ENCODE measurements around the gene BICDL1.
A peak's percentile ranks its signal among the peaks of the same experiment; 100 is the strongest.

BICDL1 gene

GRCh38 chr12:120101182-120101581 is 112.1 kb downstream of the BICDL1 start:
- peaks cover 28% of the 10 kb centered on the region for H3K36me3 Mint-ChIP-seq
- no peak overlapping the region for H3K27ac Mint-ChIP-seq

GRCh38 chr12:120101617-120102016 is 112.6 kb downstream of the BICDL1 start:
- ATAC-seq (ENCODE audit: low read depth) (no peak), DNase-seq (ENCODE audit: low spot score in 2 of 2) (no peak)
- Mint-ChIP-seq H3K4me3 (no peak overlapping the region), H3K9me3 (no peaks in the 10 kb centered on the region), H3K4me1 (peaks cover 11% of the 10 kb centered on the region), H3K36me3 (peaks cover 27% of the 10 kb centered on the region), H3K27me3 (no peaks in the 10 kb centered on the region), H3K27ac (no peak overlapping the region)

More at GRCh38 chr12:120101182-120101581, 112.1 kb downstream of the BICDL1 start:
- no peak for DNase-seq (ENCODE audit: low spot score in 2 of 2)
- Mint-ChIP-seq H3K9me3 (no peaks in the 10 kb centered on the region), H3K27me3 (no peaks in the 10 kb centered on the region), H3K4me1 (peaks cover 11% of the 10 kb centered on the region), H3K4me3 (no peak overlapping the region)
- ATAC-seq (ENCODE audit: low read depth): no peak

GRCh38 chr12:120102189-120103043 is 113.4 kb downstream of the BICDL1 start:
- H3K4me3 Mint-ChIP-seq: no peak overlapping the region
- no peak for DNase-seq (ENCODE audit: low spot score in 2 of 2)
- H3K27ac Mint-ChIP-seq: no peak overlapping the region
- peaks cover 27% of the 10 kb centered on the region for H3K36me3 Mint-ChIP-seq
- no peak for ATAC-seq (ENCODE audit: low read depth)
- H3K9me3 Mint-ChIP-seq: no peaks in the 10 kb centered on the region
- H3K4me1 Mint-ChIP-seq: peaks cover 11% of the 10 kb centered on the region
- no peaks in the 10 kb centered on the region for H3K27me3 Mint-ChIP-seq

- Mint-ChIP-seq H3K27ac (no peak overlapping the region), H3K4me1 (peaks cover 13% of the 10 kb centered on the region), H3K27me3 (no peaks in the 10 kb centered on the region), H3K36me3 (peaks cover 30% of the 10 kb centered on the region), H3K9me3 (no peaks in the 10 kb centered on the region), H3K4me3 (no peak overlapping the region)
- DNase-seq (ENCODE audit: low spot score in 2 of 2): no peak
- no peak for ATAC-seq (ENCODE audit: low read depth)
Measured at GRCh38 chr12:120103044-120103338, 114.0 kb downstream of the BICDL1 start.

- H3K27ac Mint-ChIP-seq: no peak overlapping the region
- no peaks in the 10 kb centered on the region for H3K9me3 Mint-ChIP-seq
- peaks cover 13% of the 10 kb centered on the region for H3K4me1 Mint-ChIP-seq
- H3K4me3 Mint-ChIP-seq: no peak overlapping the region
- H3K27me3 Mint-ChIP-seq: no peaks in the 10 kb centered on the region
- peaks cover 31% of the 10 kb centered on the region for H3K36me3 Mint-ChIP-seq
- ATAC-seq (ENCODE audit: low read depth) (no peak), DNase-seq (ENCODE audit: low spot score in 2 of 2) (no peak)
Measured at GRCh38 chr12:120103371-120103770, 114.3 kb downstream of the BICDL1 start.

- H3K36me3 Mint-ChIP-seq: peaks cover 27% of the 10 kb centered on the region
Measured at GRCh38 chr12:120106151-120106550, 117.1 kb downstream of the BICDL1 start.

GRCh38 chr12:120109570-120110267 is 120.7 kb downstream of the BICDL1 start:
- Mint-ChIP-seq H3K27ac (no peak overlapping the region), H3K36me3 (peaks cover 21% of the 10 kb centered on the region), H3K4me1 (peaks cover 35% of the 10 kb centered on the region), H3K9me3 (no peaks in the 10 kb centered on the region), H3K27me3 (no peaks in the 10 kb centered on the region), H3K4me3 (peak overlapping the region; percentile 50)
- DNase-seq (ENCODE audit: low spot score in 2 of 2) (no peak), ATAC-seq (ENCODE audit: low read depth) (no peak)

More at GRCh38 chr12:120106151-120106550, 117.1 kb downstream of the BICDL1 start:
- H3K4me3 Mint-ChIP-seq: no peak overlapping the region
- DNase-seq (ENCODE audit: low spot score in 2 of 2) (no peak), ATAC-seq (ENCODE audit: low read depth) (no peak)
- H3K27me3 Mint-ChIP-seq: no peaks in the 10 kb centered on the region
- H3K9me3 Mint-ChIP-seq: no peaks in the 10 kb centered on the region
- peaks cover 28% of the 10 kb centered on the region for H3K4me1 Mint-ChIP-seq
- H3K27ac Mint-ChIP-seq: no peak overlapping the region

- H3K27me3 Mint-ChIP-seq: no peaks in the 10 kb centered on the region
- no peaks in the 10 kb centered on the region for H3K9me3 Mint-ChIP-seq
- peak overlapping the region; percentile 77 for H3K4me3 Mint-ChIP-seq
- ATAC-seq (ENCODE audit: low read depth): peak; percentile 90
- peaks cover 43% of the 10 kb centered on the region for H3K4me1 Mint-ChIP-seq
- peak overlapping the region; percentile 63 for H3K27ac Mint-ChIP-seq
- DNase-seq (ENCODE audit: low spot score in 2 of 2): peak; percentile 40 to 60
- H3K36me3 Mint-ChIP-seq: peaks cover 20% of the 10 kb centered on the region
Measured at GRCh38 chr12:120110550-120111501, 121.8 kb downstream of the BICDL1 start.

GRCh38 chr12:120115066-120115465 is 126.0 kb downstream of the BICDL1 start:
- Mint-ChIP-seq H3K9me3 (no peaks in the 10 kb centered on the region), H3K27ac (no peak overlapping the region), H3K4me1 (peaks cover 51% of the 10 kb centered on the region), H3K4me3 (peak overlapping the region; percentile 88), H3K36me3 (peaks cover 8% of the 10 kb centered on the region), H3K27me3 (no peaks in the 10 kb centered on the region)
- DNase-seq (ENCODE audit: low spot score in 2 of 2) (no peak), ATAC-seq (ENCODE audit: low read depth) (no peak)

GRCh38 chr12:120115692-120116440 is 126.8 kb downstream of the BICDL1 start:
- Mint-ChIP-seq H3K9me3 (no peaks in the 10 kb centered on the region), H3K4me3 (peak overlapping the region; percentile 88), H3K4me1 (peaks cover 48% of the 10 kb centered on the region)

GRCh38 chr12:120116441-120116791 is 127.4 kb downstream of the BICDL1 start, which contains the start of gene RAB35:
Gene RAB35, minus strand, starts transcription at chr12:120116753. Its CDS starts 103 bp downstream, at chr12:120116650.
- Mint-ChIP-seq H3K27ac (peak within 1 kb of the TSS; percentile 87), H3K4me3 (peak within 1 kb of the TSS; percentile 88), H3K9me3 (no peaks in the 10 kb centered on the region), H3K36me3 (peaks cover 8% of the 10 kb centered on the region), H3K27me3 (no peaks in the 10 kb centered on the region), H3K4me1 (peaks cover 49% of the 10 kb centered on the region)
- DNase-seq (ENCODE audit: low spot score in 2 of 2): no peak
- no peak for ATAC-seq (ENCODE audit: low read depth)

More at GRCh38 chr12:120115692-120116440, 126.8 kb downstream of the BICDL1 start:
- Mint-ChIP-seq H3K27me3 (no peaks in the 10 kb centered on the region), H3K36me3 (peaks cover 8% of the 10 kb centered on the region), H3K27ac (peak overlapping the region; percentile 87)
- ATAC-seq (ENCODE audit: low read depth) (no peak), DNase-seq (ENCODE audit: low spot score in 2 of 2) (no peak)

GRCh38 chr12:120116792-120117651 is 128.0 kb downstream of the BICDL1 start:
- DNase-seq (ENCODE audit: low spot score in 2 of 2) (peak; percentile 97 to 98), ATAC-seq (ENCODE audit: low read depth) (peak; percentile 75)
- H3K9me3 Mint-ChIP-seq: no peaks in the 10 kb centered on the region
- peak overlapping the region; percentile 86 for H3K4me3 Mint-ChIP-seq
- H3K4me1 Mint-ChIP-seq: peaks cover 52% of the 10 kb centered on the region
- no peaks in the 10 kb centered on the region for H3K27me3 Mint-ChIP-seq
- peak overlapping the region; percentile 84 for H3K27ac Mint-ChIP-seq
- H3K36me3 Mint-ChIP-seq: peaks cover 8% of the 10 kb centered on the region

Measured in memory B cell (primary cell).